ENCODE measurements around the gene TSPAN18. TPM values are rescaled to one million over a fixed set of nuclear protein-coding genes. Genes with fewer than 3 reads are reported as not detected.
A peak's percentile ranks its signal among the peaks of the same experiment; 100 is the strongest.

TSPAN18 gene
- total and polyA plus RNA-seq, 10 of the 15 experiments (the other 5 are each of a cell fraction or from before 2014, with no cell fraction given), result 0.02 to 0.77 (median 0.13) TPM; not detected in 1

DNA sequence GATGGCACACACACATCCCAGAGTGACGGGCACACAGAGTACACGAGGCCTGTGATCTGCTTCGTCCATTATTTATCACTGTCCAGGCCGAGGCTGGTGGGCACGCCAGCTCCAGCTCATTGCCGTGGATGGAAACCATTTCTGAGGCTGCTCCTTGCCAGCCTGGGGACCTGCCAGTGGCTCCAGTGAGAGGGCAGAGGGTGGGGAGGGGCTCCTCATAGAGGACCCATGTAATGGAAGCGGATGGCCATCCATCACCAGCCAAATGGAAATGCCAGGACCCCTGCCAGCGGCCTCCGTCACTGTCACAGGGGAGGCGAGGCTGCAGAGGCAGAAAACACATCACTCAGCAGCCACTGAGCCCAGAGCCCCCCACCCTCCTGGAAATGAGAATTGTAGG lies 188.2 kb downstream of the TSPAN18 start (continued):
- TF ChIP-seq, protein P1, sequence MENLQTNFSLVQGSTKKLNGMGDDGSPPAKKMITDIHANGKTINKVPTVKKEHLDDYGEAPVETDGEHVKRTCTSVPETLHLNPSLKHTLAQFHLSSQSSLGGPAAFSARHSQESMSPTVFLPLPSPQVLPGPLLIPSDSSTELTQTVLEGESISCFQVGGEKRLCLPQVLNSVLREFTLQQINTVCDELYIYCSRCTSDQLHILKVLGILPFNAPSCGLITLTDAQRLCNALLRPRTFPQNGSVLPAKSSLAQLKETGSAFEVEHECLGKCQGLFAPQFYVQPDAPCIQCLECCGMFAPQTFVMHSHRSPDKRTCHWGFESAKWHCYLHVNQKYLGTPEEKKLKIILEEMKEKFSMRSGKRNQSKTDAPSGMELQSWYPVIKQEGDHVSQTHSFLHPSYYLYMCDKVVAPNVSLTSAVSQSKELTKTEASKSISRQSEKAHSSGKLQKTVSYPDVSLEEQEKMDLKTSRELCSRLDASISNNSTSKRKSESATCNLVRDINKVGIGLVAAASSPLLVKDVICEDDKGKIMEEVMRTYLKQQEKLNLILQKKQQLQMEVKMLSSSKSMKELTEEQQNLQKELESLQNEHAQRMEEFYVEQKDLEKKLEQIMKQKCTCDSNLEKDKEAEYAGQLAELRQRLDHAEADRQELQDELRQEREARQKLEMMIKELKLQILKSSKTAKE (IDR thresholded peaks at IDR 0.05; ENCODE audit: low read depth, poor library complexity, severe bottlenecking), result no peak
- no peak for TF ChIP-seq NFXL1 (IDR thresholded peaks at IDR 0.05; ENCODE audit: borderline replicate concordance)

DNA sequence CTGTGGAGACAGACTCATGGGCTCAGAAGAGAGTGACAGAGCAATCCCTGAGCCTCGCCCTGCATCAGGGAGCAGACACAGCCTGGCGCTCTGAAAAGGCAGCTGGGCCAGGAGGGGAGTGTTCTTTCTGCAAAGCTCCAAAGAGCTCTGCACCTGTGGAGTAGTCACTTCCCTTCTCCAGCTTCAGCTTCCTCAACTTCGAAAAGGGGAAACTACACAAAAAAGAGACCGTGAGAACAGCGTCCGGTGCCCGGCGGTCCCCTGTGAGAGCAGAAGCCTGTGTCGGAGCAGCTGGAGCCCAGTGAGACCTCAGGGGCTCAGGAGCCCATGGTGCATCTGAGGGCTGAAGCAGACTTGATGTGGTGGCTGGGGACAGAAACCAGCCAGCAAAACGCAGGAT lies 188.9 kb downstream of the TSPAN18 start:
- ChIA-PET SMC1A (ENCODE audit: uncharacterized antibody, unreplicated experiment) (interaction anchor here (0.5 to 1.5 kb wide), 2 partner anchors 53 to 221 kb away, joined by 3 to 4 read pairs; no protein-coding TSS in a partner anchor), CTCF (interaction anchor here (0.6 to 1.6 kb wide), 2 partner anchors 107 to 359 kb away, joined by 3 to 6 read pairs; no protein-coding TSS in a partner anchor), RAD21 (ENCODE audit: unreplicated experiment) (no interaction called here), POLR2A (no interaction called here)
- no peak overlapping the region for H3K9ac ChIP-seq (ENCODE audit: control insufficient read depth, insufficient read depth, low read length)
- no peak for TF ChIP-seq CBFB (IDR thresholded peaks at IDR 0.05; ENCODE audit: low read depth)
- TF ChIP-seq, protein P2, sequence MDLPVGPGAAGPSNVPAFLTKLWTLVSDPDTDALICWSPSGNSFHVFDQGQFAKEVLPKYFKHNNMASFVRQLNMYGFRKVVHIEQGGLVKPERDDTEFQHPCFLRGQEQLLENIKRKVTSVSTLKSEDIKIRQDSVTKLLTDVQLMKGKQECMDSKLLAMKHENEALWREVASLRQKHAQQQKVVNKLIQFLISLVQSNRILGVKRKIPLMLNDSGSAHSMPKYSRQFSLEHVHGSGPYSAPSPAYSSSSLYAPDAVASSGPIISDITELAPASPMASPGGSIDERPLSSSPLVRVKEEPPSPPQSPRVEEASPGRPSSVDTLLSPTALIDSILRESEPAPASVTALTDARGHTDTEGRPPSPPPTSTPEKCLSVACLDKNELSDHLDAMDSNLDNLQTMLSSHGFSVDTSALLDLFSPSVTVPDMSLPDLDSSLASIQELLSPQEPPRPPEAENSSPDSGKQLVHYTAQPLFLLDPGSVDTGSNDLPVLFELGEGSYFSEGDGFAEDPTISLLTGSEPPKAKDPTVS (IDR thresholded peaks at IDR 0.05; ENCODE audit: low read depth, low read length), result no peak
- TF ChIP-seq SPI1 (IDR thresholded peaks at IDR 0.05; ENCODE audit: borderline replicate concordance, insufficient read depth, low read depth, low read length), result peak; percentile 39; the same call in 1 of the 2 replicates
- H2AFZ ChIP-seq (ENCODE audit: control insufficient read depth, low read depth, low read length), result no peak overlapping the region
- no peaks in the 10 kb centered on the region; a peak in 1 of 4 replicates for H3K27me3 ChIP-seq (replicated peaks in 1 of 2; ENCODE audit: control insufficient read depth in 2 of 2, insufficient read depth in 2 of 2, low read length in 1 of 2)
- H4K20me1 ChIP-seq (ENCODE audit: control insufficient read depth, insufficient read depth), result no peaks in the 10 kb centered on the region
- H3K4me1 ChIP-seq (ENCODE audit: control insufficient read depth, insufficient read depth, low read length), result peaks cover 7% of the 10 kb centered on the region
- in situ Hi-C loops (cut with MboI), result loop anchor here (10.0 kb wide), 1 partner anchor 191 kb away; the partner anchor contains the start of gene TSPAN18
- DNase-seq (ENCODE audit: low read depth, low spot score), result no peak
- intact Hi-C loops (cut with micrococcal nuclease; ENCODE audit: unreplicated experiment), result loop anchor here (10.0 kb wide), 2 partner anchors 261 to 631 kb away; no protein-coding TSS in a partner anchor
- H3K36me3 ChIP-seq (ENCODE audit: control insufficient read depth in 2 of 2, insufficient read depth in 2 of 2, low read length in 1 of 2), result no peaks in the 10 kb centered on the region
- H3K4me3 ChIP-seq, result no peak overlapping the region
- no peaks in the 10 kb centered on the region for H3K79me2 ChIP-seq (ENCODE audit: control insufficient read depth, insufficient read depth, low read length)
- no peaks in the 10 kb centered on the region for H3K9me3 ChIP-seq (replicated peaks; ENCODE audit: control insufficient read depth, insufficient read depth, low read length)
- H3K4me2 ChIP-seq (ENCODE audit: control insufficient read depth, insufficient read depth), result no peak overlapping the region
- peak; percentile 7 for FAIRE-seq
- H3K27ac ChIP-seq (ENCODE audit: control insufficient read depth, insufficient read depth), result no peak overlapping the region
- 40% methylated on average over 10 of the region's 10 CpGs for WGBS (ENCODE audit: insufficient coverage, insufficient replicate concordance, low lambda C conversion rate, missing lambda C conversion rate)
- no TSS peak for BruUV-seq (replicated peaks)
- no peak for ATAC-seq
